Adrenal gland (tissue), 12 donors: ENCODE data around the gene SELENOO. TPM values are rescaled to one million over a fixed set of nuclear protein-coding genes. Genes with fewer than 3 reads are reported as not detected.

ENCODE experiments used
- DNase-seq, 7 donors: peaks; one replicate each; pipeline ENCODE4 v3.0.0-alpha.2; 2019 to 2020
- H3K27ac ChIP-seq, 5 donors: fragments of 200-600 bp; sonication (generic) in 4 of 5; 1 replicate in 3 of 5; 2 replicates in 2 of 5; pipeline versions ENCODE4 v1.5.1 to v1.8.0; 2016 to 2020; ENCODE audit warnings: mild to moderate bottlenecking in 1 of 5
- H3K27me3 ChIP-seq: fragments of 200-600 bp; 2 replicates; pipeline ENCODE4 v1.8.0; 2021
- H3K36me3 ChIP-seq, 2 donors: fragments of 200-600 bp; replicated peaks in 1 of 2; 1 replicate in 1 of 2; 2 replicates in 1 of 2; pipeline versions ENCODE4 v1.5.1 to v1.8.0; 2018 to 2022
- H3K4me1 ChIP-seq, 2 donors: fragments of 200-600 bp; replicated peaks in 1 of 2; 1 replicate in 1 of 2; 2 replicates in 1 of 2; pipeline versions ENCODE4 v1.5.1 to v1.8.0; 2018 to 2021
- H3K4me3 ChIP-seq, 4 donors: fragments of 200-600 bp; sonication (generic) in 3 of 4; one replicate each; pipeline ENCODE4 v1.5.1; 2016 to 2018
- H3K9me3 ChIP-seq, 3 donors: fragments of 200-600 bp; sonication (generic) in 1 of 3; replicated peaks in 1 of 3; 1 replicate in 2 of 3; 2 replicates in 1 of 3; pipeline versions ENCODE4 v1.5.1 to v1.8.0; 2016 to 2021
- POLR2A ChIP-seq, 2 donors: fragments of 450-650 bp; IDR thresholded peaks; one replicate each; pipeline ENCODE4 v1.6.1; 2017; ENCODE audit warnings: antibody characterized with exemption in 2 of 2, mild to moderate bottlenecking in 2 of 2, moderate library complexity in 1 of 2
- WGBS, 4 donors: extraction: QIAGEN DNeasy Blood & Tissue Kit in 2 of 4; methylation state at CpG; one replicate each; pipeline versions ENCODE4 v1.1.5 to v1.1.7; 2013 to 2017; 5-methylcytosine and 5-hydroxymethylcytosine counted together
- intact Hi-C, 2 donors: fragments of 100-400 bp; cut with DNase I; formaldehyde crosslinking; loops; one replicate each; pipeline versions ENCODE4 v1.14.1 to v1.15.0; 2022 to 2023
- polyA plus RNA-seq, 3 donors: library from polyadenylated mRNA; stranded (reverse); fragments of 200-250 nt in 2 of 3; fragments of 350-450 nt in 1 of 3; fragmentation: Illumina TruSeq in 1 of 3; extraction: RNeasy Lipid Tissue Mini Kit (QIAGEN cat#74804) in 1 of 3; gene quantifications; one replicate each; pipeline ENCODE4 v1.2.3, GENCODE V29; 2013 to 2014
- total RNA-seq, 9 donors: library from RNA; depleted of rRNA in 4 of 9; stranded (reverse); fragments of >200 nt in 4 of 9; fragments of 120-200 nt in 1 of 9; fragmentation: NEBNext Ultra II Directional in 1 of 9; extraction: Animal tissue kit (Norgen Biotek cat#: 25700) in 1 of 9; gene quantifications; one replicate each; pipeline versions ENCODE4 v1.1.0 to v1.2.4, GENCODE V29; 2013 to 2023
- TF ChIP-seq, protein P1 (sequence below), 6 experiments: fragments of 450-650 bp in 4 of 6; fragments of 200-600 bp in 2 of 6; sonication (generic) in 1 of 6; IDR thresholded peaks; 1 replicate in 5 of 6; 2 replicates in 1 of 6; pipeline versions ENCODE4 v1.5.1 to v1.8.0; 2016 to 2021; ENCODE audit warnings: antibody characterized with exemption in 6 of 6, mild to moderate bottlenecking in 2 of 6, moderate library complexity in 1 of 6
- donor health status: healthy with polysubstance abuse.
- donor health status: Bipolar disorder and iron deficiency.
- donor health status: DM: yes; HTN: yes; CAD: no.
- donor health status: DM: no; HTN: no; CAD: no.
- donor health status: DM: no; HTN: no; CAD: no.
- donor health status: DM: yes; HTN: yes; CAD: no.

The SELENOO gene
- total and polyA plus RNA-seq, 12 donors: 1.9 to 89.0 (median 35.8) TPM

DNA sequence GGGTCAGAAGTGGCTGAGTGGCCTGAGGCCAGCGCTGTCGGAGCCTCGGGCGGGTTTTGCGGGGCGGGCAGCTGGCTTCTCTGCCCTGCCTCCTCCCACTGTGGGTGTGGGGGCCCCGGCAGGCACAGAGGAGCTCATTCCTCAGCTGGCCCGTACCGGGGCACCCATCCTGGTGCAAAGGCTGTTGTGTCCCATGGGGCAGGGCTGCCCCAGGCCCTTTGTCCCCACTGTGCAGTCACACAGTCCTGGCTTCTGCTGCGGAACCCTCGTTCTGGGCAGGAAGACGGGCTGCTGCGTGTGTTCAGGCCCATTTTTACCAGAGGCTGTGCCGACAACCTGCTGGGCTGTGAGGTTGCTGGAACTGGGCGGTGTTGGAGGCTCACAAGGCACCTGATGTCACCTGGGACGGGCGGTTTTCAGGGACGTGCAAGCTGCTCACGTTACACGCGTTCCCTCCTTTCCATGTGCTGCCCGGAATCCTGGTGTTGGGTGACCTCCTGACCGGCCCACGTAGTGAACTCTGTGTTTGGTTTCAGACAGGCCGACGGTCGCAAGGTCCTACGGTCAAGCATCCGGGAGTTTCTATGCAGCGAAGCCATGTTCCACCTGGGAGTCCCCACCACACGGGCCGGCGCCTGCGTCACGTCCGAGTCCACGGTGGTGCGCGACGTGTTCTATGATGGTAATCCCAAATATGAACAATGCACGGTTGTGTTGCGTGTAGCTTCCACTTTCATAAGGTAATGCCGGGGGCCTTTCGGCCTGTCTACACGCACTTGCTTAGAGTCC is 5.2 kb downstream of the SELENOO start:
- H3K27ac ChIP-seq: no peak overlapping the region
- WGBS, 4 donors: 89 to 95% (median 93%) methylated on average over 26 to 45 of the region's 45 CpGs
- H3K4me3 ChIP-seq: no peak overlapping the region
- intact Hi-C loops: loop anchor here in 1 of 2 donors (5.0 kb wide), 1 partner anchor 54 kb away; no protein-coding TSS in a partner anchor
- peaks cover 0 to 40% of the 10 kb centered on the region in 2 donors for H3K36me3 ChIP-seq
- H3K4me1 ChIP-seq: peaks cover 13 to 24% of the 10 kb centered on the region in 2 donors
- H3K9me3 ChIP-seq: no peaks in the 10 kb centered on the region
- DNase-seq: no peak
- H3K27me3 ChIP-seq: no peaks in the 10 kb centered on the region
- TF ChIP-seq, protein P1, sequence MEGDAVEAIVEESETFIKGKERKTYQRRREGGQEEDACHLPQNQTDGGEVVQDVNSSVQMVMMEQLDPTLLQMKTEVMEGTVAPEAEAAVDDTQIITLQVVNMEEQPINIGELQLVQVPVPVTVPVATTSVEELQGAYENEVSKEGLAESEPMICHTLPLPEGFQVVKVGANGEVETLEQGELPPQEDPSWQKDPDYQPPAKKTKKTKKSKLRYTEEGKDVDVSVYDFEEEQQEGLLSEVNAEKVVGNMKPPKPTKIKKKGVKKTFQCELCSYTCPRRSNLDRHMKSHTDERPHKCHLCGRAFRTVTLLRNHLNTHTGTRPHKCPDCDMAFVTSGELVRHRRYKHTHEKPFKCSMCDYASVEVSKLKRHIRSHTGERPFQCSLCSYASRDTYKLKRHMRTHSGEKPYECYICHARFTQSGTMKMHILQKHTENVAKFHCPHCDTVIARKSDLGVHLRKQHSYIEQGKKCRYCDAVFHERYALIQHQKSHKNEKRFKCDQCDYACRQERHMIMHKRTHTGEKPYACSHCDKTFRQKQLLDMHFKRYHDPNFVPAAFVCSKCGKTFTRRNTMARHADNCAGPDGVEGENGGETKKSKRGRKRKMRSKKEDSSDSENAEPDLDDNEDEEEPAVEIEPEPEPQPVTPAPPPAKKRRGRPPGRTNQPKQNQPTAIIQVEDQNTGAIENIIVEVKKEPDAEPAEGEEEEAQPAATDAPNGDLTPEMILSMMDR (IDR thresholded peaks at IDR 0.05): no peak
- TF ChIP-seq POLR2A (IDR thresholded peaks at IDR 0.05): no peak

DNA sequence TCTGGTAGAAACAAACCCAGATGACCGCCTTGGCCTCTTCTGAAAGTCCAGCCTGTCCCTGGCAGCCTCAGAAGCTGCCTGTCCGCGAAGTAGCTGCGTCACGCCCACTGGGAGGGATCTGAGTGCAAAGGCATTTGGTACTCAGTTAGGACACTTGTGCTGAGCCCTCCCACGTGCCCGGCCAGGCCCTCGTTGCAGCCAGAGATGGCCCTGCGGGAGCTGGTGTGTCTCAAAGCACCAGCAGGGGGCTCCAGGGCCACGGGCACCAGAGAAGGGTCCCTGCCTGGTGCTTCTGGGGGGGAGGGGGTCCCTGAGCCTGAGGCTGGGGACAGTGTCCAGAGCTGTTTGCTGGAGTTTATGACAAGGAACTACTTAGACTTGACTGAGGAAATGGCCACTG is 5.8 kb downstream of the SELENOO start:
- Histone ChIP-seq H3K27ac (no peak overlapping the region), H3K27me3 (no peaks in the 10 kb centered on the region), H3K4me3 (no peak overlapping the region), H3K9me3 (no peaks in the 10 kb centered on the region), H3K4me1 (peaks cover 9 to 22% of the 10 kb centered on the region in 2 donors), H3K36me3 (peaks cover 0 to 46% of the 10 kb centered on the region in 2 donors)
- peak in 5 of 7 donors; percentile 27 to 53 (median 46) for DNase-seq
- 33 to 56% (median 44%) methylated on average over 3 to 10 of the region's 10 CpGs; no CpG with 5 or more reads in 1 of the 4 donors for WGBS, 4 donors
- intact Hi-C loops: loop anchor here in 1 of 2 donors (5.0 kb wide), 1 partner anchor 54 kb away; no protein-coding TSS in a partner anchor
- no peak for TF ChIP-seq POLR2A (IDR thresholded peaks at IDR 0.05)
- TF ChIP-seq, protein P1 (IDR thresholded peaks at IDR 0.05): peak; percentile 9 to 42 (median 25)

DNA sequence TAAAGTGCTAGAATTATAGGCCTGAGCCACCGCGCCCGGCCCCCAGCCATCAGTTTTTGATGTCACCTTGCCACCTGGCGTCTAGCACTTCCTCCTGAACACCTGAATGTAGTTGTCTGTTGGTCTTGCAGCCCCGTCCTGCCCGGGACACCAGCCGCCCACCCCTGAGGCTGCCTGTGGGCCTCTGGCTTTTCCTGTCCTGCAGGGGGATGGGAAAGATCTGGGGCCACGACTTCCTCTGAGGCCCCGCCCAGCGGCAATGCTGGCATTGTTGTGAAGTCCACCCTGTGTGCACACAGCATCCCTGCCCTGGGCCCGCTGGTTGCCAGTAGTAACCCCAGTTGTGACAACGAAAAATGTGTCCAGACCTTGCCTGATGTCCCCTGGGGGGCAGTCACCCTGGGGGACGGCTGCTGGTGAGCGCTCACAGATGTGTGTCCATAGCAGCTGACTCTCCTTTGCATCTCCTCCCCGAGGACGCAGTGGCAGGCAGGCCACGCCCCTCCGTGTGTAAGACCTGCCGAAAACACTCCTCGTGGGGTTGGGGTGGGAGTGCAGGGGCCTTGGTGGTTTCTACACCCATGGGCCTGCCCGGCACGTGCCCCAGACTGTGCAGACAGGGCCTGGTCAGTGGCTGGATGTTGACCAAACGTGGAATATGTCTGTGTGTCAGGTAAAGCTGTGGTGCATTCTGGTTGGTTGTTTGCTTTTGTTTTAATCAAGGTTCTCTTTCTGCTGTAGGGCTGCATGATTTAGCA is 6.8 kb downstream of the SELENOO start:
- Histone ChIP-seq H3K27ac (no peak overlapping the region), H3K4me1 (peaks cover 0 to 13% of the 10 kb centered on the region in 2 donors)
- peak in 2 of 7 donors; percentile 31 to 36 for DNase-seq

More for the DNA sequence above, 6.8 kb downstream of the SELENOO start:
- no peak for TF ChIP-seq POLR2A (IDR thresholded peaks at IDR 0.05)
- TF ChIP-seq, protein P1 (IDR thresholded peaks at IDR 0.05): no peak
- Histone ChIP-seq H3K4me3 (no peak overlapping the region), H3K36me3 (peaks cover 0 to 50% of the 10 kb centered on the region in 2 donors), H3K27me3 (no peaks in the 10 kb centered on the region), H3K9me3 (no peaks in the 10 kb centered on the region)
- intact Hi-C loops: loop anchor here in 1 of 2 donors (5.0 kb wide), 1 partner anchor 55 kb away; no protein-coding TSS in a partner anchor
- 69 to 81% (median 73%) methylated on average over 7 to 23 of the region's 23 CpGs for WGBS, 4 donors
